Inferior parietal cortex (tissue), 1 donor: ENCODE measurements around the gene SLC49A3.
"Not testable (repeated sequence)": the region's sequence is repeated elsewhere in the genome, so short reads cannot be mapped to it uniquely, and the experiment has no call there.

Source experiments
- DNase-seq: peaks from one replicate; pipeline ENCODE4 v3.0.0-alpha.2; 2016; ENCODE audit errors: extremely low spot score

The SLC49A3 gene

DNA sequence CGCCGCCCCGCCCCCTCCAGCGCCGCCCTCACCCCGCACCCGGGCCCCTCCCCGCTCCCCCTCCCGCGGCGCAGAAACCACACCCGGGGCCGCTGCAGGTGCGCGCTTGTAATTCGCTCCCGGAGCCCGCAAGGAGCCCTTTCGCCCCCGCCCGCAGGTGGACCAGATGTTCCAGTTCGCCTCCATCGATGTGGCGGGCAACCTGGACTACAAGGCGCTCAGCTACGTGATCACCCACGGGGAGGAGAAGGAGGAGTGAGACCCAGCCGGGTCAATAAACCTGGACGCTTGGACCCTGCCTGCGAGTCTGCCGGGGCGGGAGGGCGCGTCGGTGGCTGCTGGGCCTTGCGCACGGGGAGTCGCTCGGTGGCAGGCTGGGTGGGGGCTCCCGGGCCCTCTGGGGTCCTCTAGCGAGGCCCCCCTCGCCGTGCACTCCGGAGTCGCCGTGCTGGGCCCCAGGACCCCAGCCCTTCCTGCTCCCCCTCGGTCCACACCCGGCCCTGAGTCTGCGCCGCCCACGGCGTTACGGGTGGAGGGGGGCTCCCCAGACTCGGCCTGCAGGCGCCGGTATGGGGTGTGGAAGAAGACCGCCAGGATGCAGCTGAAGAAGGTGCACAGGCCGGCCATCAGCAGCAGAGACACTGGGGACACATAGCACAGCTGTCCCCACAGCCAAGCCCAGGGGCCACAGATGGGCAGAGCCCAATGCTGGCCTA lies 7.1 kb downstream of the SLC49A3 start:
- DNase-seq, result no peak

DNA sequence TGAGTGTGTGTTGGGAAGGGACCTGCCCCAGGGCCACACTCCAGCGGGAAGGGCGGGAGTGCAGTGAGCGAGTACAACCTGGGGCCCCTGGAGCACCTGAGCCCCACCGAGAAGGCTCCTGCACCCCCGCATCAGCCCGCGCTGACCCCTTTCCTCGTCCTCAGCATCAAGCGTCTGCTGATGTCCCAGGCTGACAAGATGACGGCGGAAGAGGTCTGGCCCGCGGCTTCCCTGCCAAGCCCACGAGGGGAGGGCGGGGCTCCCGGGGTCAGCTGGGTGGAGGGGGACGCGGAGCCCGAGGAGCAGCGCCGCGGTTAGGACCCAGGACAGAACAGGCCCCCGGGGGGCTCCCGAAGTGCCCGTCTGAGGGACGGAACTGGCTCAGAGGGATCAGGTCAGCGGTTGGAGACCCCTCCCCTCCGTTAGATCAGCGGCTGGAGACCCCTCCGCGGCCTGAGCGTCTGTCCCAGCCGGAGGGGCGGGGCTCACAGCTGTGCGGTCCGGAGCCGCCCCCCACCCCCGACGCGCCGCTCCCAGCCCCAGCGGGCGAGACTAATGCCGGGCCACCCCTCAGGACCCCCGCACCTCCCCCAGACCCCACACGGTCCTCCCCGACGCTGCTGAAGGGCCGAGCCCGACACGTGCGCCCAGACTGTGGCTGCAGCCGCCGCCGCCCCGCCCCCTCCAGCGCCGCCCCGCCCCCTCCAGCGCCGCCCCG lies 7.9 kb downstream of the SLC49A3 start:
- DNase-seq, result no peak

DNA sequence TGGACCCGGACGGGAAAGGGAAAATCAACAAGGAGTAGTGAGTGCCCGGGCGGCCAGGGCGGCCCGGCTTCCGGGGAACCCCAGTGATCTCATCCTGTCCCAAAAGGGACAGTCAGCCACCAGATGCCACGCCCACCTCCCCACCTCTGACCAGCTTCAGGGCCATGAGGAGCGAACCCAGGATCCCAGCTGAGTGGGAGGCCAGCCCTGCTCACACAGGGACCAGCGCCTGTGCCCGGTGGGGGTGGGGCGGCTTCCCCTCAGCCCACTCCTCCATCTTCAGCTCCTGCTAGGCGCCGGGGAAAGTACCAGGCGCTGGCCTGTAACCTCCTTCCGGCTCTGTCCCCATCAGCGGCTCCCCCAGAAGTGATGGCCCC lies 8.4 kb downstream of the SLC49A3 start:
- no peak for DNase-seq

DNA sequence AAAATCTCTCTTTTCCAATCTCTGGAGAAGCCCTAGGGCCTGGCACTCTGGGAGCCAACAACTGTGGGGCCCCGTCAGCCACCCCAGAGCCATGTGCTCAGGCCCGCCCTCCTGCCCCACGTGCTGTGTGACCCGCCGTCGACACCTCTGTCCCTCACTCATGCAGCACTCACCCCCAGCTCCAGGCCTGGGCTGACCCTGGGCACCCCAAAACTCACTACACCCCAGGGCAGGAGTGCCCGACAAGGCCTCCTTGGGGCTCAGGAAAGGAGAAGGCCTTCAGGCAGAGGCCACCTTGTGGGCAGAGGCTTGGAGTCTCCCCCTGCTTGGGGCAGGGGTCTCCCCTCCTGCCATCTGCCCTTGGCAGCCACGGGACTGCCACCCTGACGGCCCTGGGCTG lies 8.9 kb downstream of the SLC49A3 start:
- DNase-seq, result no peak

DNA sequence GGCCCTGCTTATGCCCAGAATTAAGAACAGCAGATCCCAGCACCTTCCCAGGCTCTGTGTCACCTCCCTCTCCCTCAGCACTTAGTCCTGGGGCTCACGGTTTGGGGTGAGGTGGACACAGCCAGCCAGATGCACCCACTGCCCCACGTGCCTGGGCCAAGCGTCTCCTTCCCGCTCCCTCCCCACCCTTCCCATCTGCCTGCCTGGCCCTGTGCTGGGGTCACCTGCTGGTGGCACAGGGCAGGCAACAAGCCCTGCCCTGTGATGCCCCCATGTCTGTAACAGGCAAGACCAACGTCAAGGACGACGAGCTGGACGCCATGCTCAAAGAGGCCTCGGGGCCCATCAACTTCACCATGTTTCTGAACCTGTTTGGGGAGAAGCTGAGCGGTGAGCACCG lies 9.3 kb downstream of the SLC49A3 start:
- no peak for DNase-seq

DNA sequence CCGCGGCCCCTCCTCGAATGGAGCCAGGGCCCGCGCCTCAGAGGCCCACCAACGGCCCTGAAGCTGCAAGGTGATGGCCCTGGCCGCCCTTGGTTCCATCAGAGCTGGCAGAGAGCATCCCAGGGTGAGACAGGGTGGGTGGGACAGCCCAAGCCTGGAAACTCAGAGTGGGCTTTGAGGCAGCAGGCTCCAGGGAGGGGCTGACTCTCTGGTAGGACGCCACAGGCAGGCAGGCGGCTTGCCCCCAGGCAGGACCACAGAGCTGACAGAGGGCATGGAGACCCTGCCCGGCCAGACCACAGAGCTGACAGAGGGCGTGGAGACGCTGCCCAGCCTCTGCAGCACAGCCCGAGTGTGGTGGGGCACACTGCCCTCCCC lies 9.9 kb downstream of the SLC49A3 start:
- no peak for DNase-seq

DNA sequence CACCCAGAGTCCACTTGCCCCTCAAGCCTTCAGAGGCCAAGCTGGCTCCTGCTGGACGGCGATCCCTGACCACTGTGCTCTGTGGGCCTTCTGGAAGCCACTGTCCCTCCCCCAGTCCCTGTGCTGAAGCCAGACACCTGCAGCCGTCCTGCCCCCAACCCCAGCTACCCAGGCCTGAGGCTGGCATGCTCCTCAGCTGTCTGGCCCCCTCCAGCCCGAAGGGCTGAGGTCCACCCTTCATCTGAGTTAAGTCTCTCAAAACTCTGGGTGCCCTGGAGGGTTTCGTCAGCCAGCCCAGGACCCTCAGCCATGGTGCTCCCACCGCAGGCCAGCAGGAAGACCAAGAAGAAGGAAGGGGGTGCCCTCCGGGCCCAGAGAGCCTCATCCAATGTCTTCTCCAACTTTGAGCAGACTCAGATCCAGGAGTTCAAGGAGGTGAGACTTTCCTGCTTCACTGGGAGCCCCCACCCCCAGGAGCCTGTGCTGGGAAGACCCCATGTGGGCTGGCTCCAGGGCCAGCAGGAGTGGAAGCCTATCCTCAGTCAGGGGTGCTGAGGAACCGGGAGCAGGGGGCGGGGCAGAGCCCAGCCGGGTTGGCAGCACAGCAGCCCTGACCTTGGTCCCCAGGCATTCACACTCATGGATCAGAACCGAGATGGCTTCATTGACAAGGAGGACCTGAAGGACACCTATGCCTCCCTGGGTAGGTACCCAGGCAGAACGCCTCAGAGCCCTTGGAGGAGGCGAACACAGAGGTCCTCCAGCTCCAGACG lies 10.4 kb downstream of the SLC49A3 start:
- no peak for DNase-seq

DNA sequence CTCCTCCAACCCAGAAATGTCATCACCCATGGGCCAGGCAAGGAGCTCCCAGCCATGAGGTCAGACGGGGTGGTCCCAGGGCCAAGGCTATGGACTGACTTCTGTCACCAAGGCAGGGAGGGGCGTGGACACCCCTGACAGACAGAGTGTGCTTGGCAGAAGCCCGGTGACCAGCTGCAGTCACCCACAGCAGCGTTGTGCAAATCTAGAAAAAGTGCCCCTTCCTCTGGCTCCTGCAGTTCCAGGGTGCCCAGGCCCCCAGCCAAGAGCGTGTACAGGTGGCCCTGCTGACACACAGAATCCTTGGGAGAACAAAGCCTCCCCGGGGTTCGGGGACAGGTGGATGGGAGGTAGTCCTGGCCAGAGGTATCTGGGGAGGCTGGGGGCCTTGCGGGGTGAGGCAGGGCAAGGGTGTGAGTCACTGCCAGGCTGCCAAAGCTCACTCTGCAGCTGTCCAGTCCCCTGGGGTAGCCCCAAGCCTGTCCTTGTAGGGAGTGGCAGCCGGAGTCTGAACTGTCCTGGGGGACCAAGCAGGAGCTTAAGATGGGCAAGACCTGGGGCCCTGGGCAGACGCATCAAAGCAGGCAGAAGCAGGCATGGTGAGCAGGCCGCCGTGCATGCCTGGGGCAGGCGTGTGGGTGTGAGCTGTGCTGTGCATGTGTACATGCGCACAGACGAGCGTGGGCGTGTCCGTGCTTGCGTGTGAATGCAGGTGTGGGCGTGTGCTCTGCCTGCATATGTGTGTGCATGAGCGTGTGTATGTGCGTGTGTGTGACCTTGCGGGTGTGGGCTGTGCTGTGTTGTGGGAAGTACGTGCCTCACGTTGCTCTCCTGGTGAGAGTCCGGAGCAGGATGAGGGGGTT lies 11.3 kb downstream of the SLC49A3 start:
- DNase-seq, result no peak

DNA sequence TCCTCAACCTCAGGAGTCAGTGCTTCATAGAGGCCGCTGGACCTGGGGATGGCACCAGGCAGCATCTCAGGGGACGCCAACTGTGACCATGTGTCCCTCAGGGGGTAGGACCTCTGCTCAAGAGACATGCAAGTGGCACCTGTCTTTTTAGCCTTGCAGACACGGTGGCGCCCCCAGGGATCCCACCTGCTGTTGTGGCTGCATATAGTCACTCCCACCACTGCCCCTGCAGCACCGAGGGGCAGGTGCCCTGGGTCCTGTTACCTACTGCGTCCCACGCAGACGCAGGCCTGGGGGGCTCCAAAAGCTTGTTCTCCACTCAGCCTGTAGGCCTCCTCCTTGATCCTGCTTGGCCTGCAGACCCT lies 12.1 kb downstream of the SLC49A3 start:
- DNase-seq, result no peak

DNA sequence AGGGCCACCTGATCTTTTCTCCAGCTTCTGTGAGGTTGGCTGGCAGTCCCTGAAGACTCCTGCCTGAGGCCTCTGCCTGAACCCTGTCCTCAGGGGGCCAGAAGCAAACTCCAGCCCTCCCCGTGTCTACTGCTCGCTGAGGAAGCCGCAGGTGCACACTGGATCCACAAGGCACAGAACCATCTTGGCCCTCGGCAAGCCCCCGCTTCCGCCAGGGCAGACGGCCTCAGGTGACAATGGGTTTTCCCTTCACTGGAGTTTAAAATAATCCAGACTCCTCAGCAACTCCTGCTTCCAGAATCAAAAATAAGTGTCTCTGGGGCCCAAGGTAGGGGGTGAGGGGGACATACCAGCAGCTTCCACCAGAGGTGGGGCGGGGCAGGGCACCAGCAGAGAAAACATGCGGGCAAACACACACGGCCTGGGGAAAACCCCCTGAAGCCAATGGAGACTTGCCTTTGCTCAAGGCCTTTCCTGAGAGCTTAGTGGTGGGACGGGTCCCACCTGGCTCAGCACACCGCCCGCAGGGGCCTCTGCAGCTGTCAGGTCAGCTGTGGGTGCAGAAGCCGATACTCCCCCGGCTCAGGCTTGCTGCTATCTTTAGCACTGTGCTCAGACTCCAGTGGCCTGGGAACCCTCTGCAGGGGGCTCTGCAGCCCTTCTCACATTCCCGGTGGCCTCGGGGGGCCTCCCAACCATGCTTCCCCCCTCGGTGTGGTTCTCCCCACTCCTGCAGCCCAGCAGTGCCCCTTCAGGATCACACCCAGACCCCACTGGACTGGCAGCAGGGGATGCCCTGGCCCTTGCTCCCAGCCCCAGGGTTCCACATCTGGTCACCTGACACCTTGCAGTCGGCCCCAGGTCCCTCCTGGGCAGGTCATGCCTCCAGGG lies 12.7 kb downstream of the SLC49A3 start:
- no peak for DNase-seq

DNA sequence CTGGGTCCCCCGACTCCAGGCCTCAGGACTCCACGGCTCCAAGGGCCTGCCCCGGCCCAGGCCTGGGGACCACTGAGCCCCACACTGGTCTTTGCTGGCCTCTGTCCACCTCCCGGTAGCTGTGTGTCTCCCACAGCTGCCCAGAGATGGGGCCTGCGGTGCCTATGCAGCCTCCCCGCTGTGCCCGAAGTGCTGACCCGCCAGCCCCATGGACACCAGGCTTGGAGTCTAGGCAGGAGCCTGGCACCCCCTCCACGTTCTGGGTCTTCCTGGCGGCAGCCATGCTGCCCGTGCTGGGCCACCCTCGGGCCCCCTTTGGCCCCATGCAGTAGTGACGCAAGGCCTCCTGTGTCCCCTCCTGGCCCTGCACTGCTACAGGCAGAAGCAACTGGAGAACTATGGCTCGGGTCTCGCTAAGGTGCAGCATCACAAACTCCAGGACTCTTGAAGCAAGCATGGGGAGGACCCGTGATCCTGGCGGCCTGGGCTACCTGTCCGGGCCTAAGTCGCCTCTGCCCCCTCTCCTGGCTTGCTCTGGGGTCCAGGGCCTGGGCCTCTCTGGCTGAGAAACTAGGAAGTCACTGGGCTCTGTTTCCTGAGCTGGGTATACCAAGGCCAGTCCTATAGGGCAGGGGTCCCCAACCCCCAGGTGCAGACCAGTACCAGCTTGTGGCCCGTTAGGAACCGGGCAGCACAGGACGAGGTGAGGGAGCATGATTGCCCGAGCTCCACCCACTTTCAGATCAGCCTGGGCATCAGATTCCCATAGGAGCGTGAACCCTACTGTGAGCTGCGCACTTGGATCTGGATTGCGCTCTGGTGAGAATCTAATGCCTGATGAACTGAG lies 13.7 kb downstream of the SLC49A3 start:
- DNase-seq, result no peak

DNA sequence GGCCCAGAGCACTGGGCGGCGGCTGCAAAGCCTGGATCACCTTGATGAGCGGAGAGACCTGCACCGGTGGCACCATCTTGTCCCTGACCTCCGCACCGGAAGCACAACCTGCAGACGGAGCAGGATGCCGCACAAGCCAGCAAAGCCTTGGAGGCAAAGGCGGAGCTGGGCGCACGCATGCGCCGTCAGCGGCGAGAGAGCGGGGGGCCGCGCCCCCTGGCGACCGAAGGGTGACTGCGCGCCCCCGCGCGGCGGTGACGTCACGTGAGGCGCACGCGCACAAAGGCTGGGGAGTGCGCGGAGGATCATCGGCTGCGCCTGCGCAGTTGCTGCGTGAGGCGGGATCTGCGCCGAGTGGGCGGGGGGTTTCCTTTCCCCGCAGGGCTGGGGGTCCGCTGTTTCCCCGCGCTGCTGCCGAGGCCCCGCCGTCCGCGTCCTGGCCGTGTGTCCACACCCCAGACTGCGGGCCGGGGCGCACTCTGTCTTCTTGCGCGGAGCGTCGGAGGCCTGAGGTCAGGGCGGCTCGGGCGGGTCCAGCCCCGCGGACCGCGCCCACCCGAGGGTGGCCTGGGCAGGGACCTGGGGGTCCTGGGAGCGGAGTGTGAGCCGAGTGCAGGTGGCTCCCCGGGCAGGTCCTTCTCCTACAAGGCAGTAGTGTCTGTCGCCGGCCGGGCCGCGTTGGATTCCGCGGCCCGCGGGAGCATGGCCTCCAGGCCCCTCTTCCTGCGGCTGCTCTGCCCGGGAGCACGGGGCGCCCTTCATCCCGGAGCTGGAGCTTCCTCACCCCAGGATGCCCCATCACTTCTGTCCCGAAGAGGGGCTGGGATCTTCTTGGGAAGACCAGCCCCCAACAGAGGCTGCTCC lies 14.5 kb downstream of the SLC49A3 start, which contains the start of the genes ATP5ME and MYL5:
Gene ATP5ME (minus strand): TSS at position 105 of the 864 bp plus-strand sequence. CDS start 29 bp downstream, at position 76.
Gene MYL5 (plus strand): TSS at position 371 of the 864 bp plus-strand sequence. CDS start 3,485 bp downstream, outside the sequence.
- DNase-seq, result peak; percentile 96

DNA sequence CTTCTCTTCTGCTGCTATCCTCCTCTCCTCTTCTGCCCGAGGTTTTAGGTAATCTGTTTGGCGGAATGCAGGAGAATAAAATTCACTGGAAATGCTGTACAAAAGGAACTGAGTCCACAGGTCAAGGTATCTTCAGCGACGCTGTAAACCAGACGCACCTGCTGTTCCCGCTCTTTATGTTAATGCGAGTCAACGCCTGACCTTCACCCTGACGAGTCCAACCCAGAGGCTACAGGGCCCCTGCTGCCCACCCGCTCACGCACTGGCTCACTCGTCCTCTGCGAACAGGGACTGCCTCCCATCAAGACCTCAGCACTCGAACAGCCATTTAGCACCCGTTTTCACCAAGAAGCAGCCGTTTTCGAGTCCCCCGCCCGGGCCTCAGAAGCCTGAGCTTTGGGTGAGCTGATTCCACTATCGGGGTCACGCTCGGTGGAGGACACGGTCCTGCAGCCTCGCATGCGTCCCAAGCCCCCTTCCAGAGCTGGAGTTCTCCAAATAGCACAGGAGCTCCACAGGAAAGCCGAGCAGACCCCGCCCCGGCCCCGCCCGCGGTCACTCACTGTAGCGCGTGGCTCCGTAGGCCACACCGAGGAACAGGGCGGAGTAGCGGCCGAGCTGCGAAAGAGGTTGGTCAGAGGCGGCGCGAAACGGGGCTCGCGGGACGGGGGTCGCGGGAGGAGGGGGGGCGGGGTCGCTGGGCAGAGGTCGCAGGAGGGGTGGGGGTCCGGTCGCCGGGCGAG lies 15.4 kb downstream of the SLC49A3 start:
- DNase-seq, result no peak

DNA sequence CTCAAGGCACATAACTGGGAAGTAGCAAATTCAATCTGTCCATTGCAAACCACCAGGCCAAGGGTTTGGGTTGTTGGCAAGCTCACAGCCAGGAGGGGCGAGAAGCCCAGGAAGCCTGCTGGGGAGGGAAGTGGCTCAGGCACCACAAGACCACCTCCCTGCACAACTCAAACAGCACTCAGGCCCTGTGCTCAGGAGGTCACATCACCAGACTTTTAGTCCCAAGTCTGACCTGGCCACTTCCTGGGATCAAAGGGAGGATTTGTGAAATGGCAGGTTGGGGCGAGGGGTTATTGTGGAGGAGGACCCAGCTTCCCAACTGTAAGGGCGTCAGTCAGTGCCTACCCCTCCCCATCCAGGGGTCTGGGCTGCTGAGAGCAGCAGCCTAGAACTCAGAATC lies 17.2 kb downstream of the SLC49A3 start:
- no peak for DNase-seq

DNA sequence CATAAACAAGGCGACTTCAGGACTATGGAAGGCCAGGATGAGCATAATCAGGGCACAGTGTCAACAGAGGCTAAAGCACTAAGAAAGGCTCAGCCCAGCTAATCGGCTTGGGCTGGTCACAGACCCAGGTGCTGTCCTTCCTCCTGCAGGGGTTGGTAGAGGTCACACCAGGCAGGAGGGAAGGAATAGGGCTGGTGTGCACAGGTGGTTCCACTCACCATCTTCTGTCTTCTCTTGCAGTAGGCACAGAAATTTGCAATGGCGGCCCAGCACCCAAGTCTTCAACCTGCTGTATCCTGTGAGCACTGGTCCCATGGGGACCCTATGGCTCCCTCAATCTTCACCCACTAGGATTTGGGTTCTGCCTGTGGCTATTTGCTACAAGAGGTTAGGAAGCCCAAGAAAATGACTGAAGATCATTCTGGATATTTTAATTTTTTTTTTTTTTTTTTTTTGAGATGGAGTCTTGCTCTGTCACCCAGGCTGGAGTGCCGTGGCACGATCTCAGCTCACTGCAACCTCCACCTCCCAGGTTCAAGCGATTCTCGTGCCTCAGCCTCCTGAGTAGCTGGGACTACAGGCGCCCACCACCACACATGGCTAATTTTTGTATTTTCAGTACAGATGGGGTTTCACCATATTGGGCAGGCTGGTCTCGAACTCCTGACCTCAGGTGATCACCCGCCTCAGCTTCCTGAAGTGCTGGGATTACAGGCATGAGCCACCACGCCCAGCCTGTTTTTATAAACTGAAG lies 19.0 kb downstream of the SLC49A3 start:
- DNase-seq, result not testable (repeated sequence)

DNA sequence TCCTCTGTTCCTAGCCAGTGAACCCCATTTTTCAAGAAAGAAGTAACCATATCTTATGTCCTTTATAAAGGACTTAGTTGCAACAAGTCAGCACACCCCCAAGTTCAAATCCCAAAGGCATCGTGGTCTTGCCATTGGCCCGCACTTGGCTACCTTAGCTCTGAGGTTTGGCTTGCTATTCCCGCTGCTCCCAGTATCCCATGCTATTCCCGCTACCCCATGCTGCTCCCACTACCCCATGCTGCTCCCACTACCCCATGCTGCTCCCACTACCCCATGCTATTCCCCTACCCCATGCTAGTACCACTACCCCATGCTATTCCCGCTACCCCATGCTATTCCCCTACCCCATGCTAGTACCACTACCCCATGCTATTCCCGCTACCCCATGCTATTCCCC lies 20.7 kb downstream of the SLC49A3 start:
- DNase-seq, result not testable (repeated sequence)

DNA sequence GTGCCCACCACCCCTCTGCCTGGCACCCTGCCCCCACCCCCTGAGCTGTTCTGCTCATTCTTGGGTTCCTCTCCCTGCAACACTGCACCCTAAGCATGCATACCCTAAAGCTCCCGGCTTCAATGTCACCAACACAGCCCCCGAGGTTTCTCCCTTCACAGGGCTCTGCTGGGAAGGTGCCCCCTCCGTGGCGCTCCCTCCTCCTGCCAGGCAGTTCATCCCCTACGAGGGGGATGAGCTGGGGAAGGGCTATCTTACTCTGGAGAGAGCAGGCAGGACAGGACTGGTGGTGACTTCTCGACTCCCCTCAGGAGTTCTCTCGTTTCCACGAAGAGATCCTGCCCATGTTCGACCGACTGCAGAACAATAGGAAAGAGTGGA lies 21.4 kb downstream of the SLC49A3 start:
- DNase-seq, result no peak
